ENCODE data around the gene CELF2. TPM values are rescaled to one million over a fixed set of nuclear protein-coding genes. Genes with fewer than 3 reads are reported as not detected.

The CELF2 gene
- total RNA-seq, 1 experiment from 2014 or later, result 28.7 TPM

DNA sequence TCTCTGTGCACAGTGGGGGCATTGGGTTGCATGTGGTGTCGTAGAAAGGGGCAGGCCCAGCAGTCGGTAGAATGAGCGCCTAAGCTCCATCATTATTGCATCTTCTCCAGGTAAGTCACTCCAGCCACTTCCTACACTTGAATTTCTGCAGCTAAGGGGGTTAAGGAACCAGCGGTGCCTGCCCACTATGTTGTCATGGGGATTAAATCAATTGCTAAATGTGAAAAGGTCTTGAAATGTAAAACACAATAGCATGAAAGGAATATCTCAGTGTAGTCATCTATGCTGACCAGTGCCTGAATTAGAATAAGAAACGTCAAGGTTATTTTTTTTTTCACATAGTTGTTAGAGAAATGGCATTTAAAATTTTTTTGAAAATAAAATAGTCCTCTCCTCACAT is 15.2 kb upstream of the CELF2 start:
- no peaks in the 10 kb centered on the region for H3K79me1 ChIP-seq (ENCODE audit: insufficient read depth, low read depth, low read length, poor library complexity, severe bottlenecking)
- H3K9ac ChIP-seq (ENCODE audit: extremely low read depth, insufficient read length, low read length), result no peak overlapping the region
- H3K56ac ChIP-seq (ENCODE audit: insufficient read length, low read depth, low read length), result no peak overlapping the region
- no peak overlapping the region for H3K18ac ChIP-seq (ENCODE audit: insufficient read length, low read depth, low read length)
- H3K27me3 ChIP-seq (ENCODE audit: insufficient read depth, low read length), result no peaks in the 10 kb centered on the region
- no peaks in the 10 kb centered on the region for H3K79me2 ChIP-seq (ENCODE audit: insufficient read depth, low read length)
- no peak overlapping the region for H3K4me2 ChIP-seq (ENCODE audit: insufficient read depth, insufficient read length, low read length)
- no peak overlapping the region for H2AFZ ChIP-seq (ENCODE audit: low read length)
- no peak overlapping the region for H3K4ac ChIP-seq (ENCODE audit: low read depth, low read length)
- no peak overlapping the region for H3K27ac ChIP-seq (ENCODE audit: insufficient read length, low read depth, low read length)
- H3T11ph ChIP-seq (ENCODE audit: low read length), result no peak overlapping the region
- Mint-ChIP-seq H3K4me1 (peaks cover 7 to 15% of the 10 kb centered on the region in 2 experiments), H3K9me3 (peaks cover 0 to 4% of the 10 kb centered on the region in 2 experiments; a peak in 1 of 5 replicates), H3K36me3 (ENCODE audit: insufficient read depth in 1 of 3, low read depth in 3 of 3) (no peaks in the 10 kb centered on the region), H3K27me3 (ENCODE audit: low read depth) (no peaks in the 10 kb centered on the region; the same call in 1 of the 2 replicates), H3K4me3 (no peak overlapping the region), H3K27ac (no peak overlapping the region)
- WGBS (ENCODE audit: extremely low coverage, insufficient read length, low lambda C conversion rate), result no CpG with 5 or more reads among the region's 5 CpGs
- TF ChIP-seq, protein P1, sequence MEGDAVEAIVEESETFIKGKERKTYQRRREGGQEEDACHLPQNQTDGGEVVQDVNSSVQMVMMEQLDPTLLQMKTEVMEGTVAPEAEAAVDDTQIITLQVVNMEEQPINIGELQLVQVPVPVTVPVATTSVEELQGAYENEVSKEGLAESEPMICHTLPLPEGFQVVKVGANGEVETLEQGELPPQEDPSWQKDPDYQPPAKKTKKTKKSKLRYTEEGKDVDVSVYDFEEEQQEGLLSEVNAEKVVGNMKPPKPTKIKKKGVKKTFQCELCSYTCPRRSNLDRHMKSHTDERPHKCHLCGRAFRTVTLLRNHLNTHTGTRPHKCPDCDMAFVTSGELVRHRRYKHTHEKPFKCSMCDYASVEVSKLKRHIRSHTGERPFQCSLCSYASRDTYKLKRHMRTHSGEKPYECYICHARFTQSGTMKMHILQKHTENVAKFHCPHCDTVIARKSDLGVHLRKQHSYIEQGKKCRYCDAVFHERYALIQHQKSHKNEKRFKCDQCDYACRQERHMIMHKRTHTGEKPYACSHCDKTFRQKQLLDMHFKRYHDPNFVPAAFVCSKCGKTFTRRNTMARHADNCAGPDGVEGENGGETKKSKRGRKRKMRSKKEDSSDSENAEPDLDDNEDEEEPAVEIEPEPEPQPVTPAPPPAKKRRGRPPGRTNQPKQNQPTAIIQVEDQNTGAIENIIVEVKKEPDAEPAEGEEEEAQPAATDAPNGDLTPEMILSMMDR (conservative IDR thresholded peaks at IDR 0.05), result no peak
- no peak overlapping the region for H4K8ac ChIP-seq (replicated peaks; ENCODE audit: insufficient read length, low read depth, low read length)
- no peak overlapping the region for H2BK20ac ChIP-seq (ENCODE audit: low read depth, low read length, poor library complexity, severe bottlenecking)
- H3K14ac ChIP-seq (ENCODE audit: insufficient read depth, low read length), result no peak overlapping the region
- no peak overlapping the region for H2BK15ac ChIP-seq (ENCODE audit: low read depth, low read length)
- no peaks in the 10 kb centered on the region for H4K20me1 ChIP-seq (ENCODE audit: control insufficient read depth, insufficient read depth, insufficient read length)
- H2BK120ac ChIP-seq (ENCODE audit: low read depth, low read length, poor library complexity, severe bottlenecking), result no peak overlapping the region
- H4K91ac ChIP-seq (ENCODE audit: insufficient read length, low read depth, low read length), result no peak overlapping the region
- H3K9me3 ChIP-seq (ENCODE audit: control insufficient read depth, low read depth, low read length), result no peaks in the 10 kb centered on the region
- no peak overlapping the region for H2AK5ac ChIP-seq (ENCODE audit: insufficient read length, low read length)
- no peaks in the 10 kb centered on the region for H3K23me2 ChIP-seq (ENCODE audit: insufficient read length, low read depth, low read length, poor library complexity, severe bottlenecking)
- no peaks in the 10 kb centered on the region; the same call in 1 of the 2 replicates for H3K4me1 ChIP-seq (ENCODE audit: insufficient read depth, low read length)
- DNase-seq, result no peak
- no peak overlapping the region for H2BK12ac ChIP-seq (ENCODE audit: insufficient read length, low read depth, low read length)
- H4K5ac ChIP-seq (ENCODE audit: insufficient read length, low read depth, low read length), result no peak overlapping the region
- H3K23ac ChIP-seq (ENCODE audit: insufficient read length, low read depth, low read length), result no peak overlapping the region
- H2BK5ac ChIP-seq (ENCODE audit: insufficient read length, low read length), result no peak overlapping the region
